IPS-15b (cell line): ENCODE measurements around the gene HEBP1.
"Not testable (repeated sequence)": the region's sequence is repeated elsewhere in the genome, so short reads cannot be mapped to it uniquely, and the experiment has no call there.

ENCODE experiments used
- H3K27me3 ChIP-seq: one replicate; pipeline ENCODE4 v1.6.1; 2013; ENCODE audit warnings: low read length; ENCODE audit not compliant: control insufficient read depth, insufficient read depth
- H3K36me3 ChIP-seq: one replicate; pipeline ENCODE4 v1.6.1; 2013; ENCODE audit warnings: low read length; ENCODE audit not compliant: control insufficient read depth, insufficient read depth
- H3K4me1 ChIP-seq: one replicate; pipeline ENCODE4 v1.6.1; 2013; ENCODE audit warnings: mild to moderate bottlenecking, low read length; ENCODE audit not compliant: control insufficient read depth, insufficient read depth
- H3K4me3 ChIP-seq: one replicate; pipeline ENCODE4 v1.5.1; 2013; ENCODE audit warnings: low read depth, low read length
- H3K9ac ChIP-seq: one replicate; pipeline ENCODE4 v1.6.1; 2013; ENCODE audit warnings: low read depth, mild to moderate bottlenecking, low read length
- H3K9me3 ChIP-seq: one replicate; pipeline ENCODE4 v1.6.1; 2013; ENCODE audit warnings: mild to moderate bottlenecking, low read length; ENCODE audit not compliant: control insufficient read depth, insufficient read depth

HEBP1 gene

DNA sequence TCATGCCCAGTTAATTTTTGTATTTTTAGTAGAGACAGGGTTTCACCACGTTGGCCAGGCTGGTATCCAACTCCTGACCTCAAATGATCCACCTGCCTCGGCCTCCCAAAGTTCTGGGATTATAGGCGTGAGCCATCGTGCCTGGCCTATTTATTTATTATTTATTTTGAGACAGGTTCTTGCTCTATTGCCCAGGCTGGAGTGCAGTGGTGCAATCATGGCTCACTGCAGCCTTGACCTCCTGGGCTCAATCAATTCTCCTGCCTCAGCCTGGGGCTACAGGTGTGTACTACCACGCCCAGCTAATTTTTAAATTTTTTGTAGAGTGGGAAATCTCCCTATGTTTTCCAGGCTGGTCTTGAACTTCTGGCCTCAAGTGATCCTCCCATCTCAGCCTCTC is 35.3 kb upstream of the HEBP1 start:
- not testable (repeated sequence) for H3K36me3 ChIP-seq, H3K9ac ChIP-seq, H3K4me3 ChIP-seq, H3K4me1 ChIP-seq, H3K9me3 ChIP-seq, H3K27me3 ChIP-seq

- no peaks in the 10 kb centered on the region for H3K27me3 ChIP-seq
- no peaks in the 10 kb centered on the region for H3K9me3 ChIP-seq
- H3K9ac ChIP-seq, result no peak overlapping the region
- H3K4me1 ChIP-seq, result peaks cover 3% of the 10 kb centered on the region
- no peaks in the 10 kb centered on the region for H3K36me3 ChIP-seq
- H3K4me3 ChIP-seq, result no peak overlapping the region
Observed at GRCh38 chr12:13033476-13033875, 33.4 kb upstream of the HEBP1 start.

DNA sequence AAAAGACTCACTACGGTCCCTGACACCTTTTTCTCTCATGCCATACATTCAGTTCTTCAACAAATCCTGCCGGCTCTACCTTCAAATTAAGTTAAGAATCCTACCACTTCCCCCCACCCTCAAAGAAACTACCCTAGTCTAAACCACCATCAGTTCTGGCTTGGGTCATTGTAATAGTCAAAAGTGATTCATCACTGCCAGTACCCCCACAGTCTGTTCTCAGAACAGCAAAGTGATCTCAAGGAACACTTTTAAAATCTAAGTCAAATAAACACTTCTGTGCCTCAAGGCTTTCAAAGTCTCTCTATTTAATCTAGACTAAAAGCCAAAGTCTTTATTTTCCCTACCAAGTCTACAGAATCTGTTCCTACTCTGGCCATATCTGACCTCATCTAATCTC is 32.1 kb upstream of the HEBP1 start:
- no peaks in the 10 kb centered on the region for H3K36me3 ChIP-seq
- no peaks in the 10 kb centered on the region for H3K27me3 ChIP-seq
- H3K9me3 ChIP-seq, result no peaks in the 10 kb centered on the region
- no peak overlapping the region for H3K9ac ChIP-seq
- peaks cover 3% of the 10 kb centered on the region for H3K4me1 ChIP-seq
- H3K4me3 ChIP-seq, result no peak overlapping the region

DNA sequence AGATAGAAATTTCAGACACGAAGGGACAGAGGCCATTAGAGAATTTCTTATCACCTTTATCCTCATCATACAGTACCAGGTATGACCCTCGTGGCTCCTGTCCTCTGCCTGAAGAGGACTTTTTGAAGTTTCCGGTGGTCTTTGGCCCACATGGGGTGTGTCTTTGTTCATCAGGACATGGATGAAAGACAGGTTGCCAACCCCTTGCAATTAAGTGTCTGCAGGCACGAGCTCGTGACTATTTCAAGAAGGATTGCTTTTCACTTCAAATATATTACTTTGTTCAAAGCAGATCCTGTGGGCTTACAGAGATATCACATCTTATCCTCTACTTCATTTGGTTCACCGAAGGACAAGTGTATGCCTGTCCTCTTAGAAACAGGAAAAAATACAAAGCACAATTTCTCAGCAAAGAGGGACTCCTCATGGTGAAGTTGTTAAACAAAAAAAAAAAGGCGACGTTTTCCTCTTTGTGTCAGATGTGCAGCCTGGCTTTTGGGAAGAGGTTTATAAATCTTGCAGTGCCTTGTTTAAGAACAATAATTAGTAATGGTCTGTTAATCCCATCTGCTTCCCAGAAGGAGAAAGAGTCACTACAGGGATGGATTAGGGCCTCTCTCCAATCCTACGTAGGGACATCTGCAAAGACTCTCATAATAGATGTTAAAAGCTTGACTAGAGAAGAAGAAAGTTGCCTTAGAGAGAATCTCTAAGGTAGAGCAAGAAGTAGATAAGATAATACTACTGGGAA is 30.7 kb upstream of the HEBP1 start:
- Histone ChIP-seq H3K27me3 (no peaks in the 10 kb centered on the region), H3K4me1 (peaks cover 3% of the 10 kb centered on the region), H3K9me3 (no peaks in the 10 kb centered on the region), H3K4me3 (no peak overlapping the region), H3K36me3 (no peaks in the 10 kb centered on the region), H3K9ac (no peak overlapping the region)

DNA sequence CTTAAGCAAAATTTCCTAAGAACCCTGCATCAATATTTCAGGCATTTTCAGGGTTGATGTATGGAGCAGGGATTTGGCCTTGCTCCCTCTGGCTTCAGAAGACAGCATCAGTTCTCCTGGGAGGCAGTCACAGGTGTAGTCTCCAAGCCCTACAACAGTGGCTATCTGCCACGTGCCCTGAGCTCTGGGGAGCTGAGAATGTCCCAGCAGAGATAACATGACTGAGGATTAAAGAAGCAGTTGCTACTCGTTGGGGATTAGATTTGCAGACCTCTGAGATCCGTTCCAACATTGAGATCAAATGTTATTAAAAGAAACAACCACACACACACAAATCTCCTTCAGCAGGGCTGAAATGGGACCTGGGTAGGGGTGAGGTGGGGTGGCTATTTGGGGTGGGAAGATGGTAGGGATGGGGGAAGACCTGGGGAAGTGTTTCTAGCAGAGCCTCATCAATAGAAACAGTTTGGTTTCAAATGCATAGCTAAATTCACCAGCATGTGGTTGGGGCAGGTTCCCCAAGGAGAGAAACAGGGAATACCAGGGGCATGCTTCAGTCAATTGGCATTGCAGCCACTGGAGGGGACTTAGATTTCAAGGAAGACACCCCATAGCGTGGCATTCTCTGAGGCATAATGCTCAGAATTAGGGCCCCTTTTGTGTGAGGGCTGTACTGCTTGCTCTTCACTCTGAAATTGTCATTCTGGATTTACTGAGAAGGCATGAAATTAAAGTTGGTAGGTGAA is 28.9 kb upstream of the HEBP1 start:
- Histone ChIP-seq H3K9ac (no peak overlapping the region), H3K4me1 (peaks cover 3% of the 10 kb centered on the region), H3K9me3 (no peaks in the 10 kb centered on the region), H3K36me3 (no peaks in the 10 kb centered on the region), H3K27me3 (no peaks in the 10 kb centered on the region), H3K4me3 (no peak overlapping the region)

DNA sequence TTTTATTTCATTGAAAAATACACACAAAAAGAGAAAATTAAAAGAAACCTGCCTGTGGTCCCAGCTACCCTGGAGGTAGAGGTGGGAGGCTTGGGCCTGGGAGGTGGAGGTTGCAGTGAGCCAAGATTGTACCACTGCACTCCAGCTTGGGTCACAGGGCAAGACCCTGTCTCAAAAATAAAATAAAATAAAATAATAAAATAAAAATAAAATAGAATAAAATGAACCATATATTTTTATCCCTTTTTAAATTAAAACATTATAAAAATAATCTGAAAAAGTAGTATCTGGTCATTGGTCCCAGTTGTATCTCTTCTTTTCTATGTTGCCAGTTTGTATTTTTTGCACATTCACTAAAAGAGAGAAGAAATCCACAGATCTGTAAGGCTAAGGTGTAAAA is 27.4 kb upstream of the HEBP1 start:
- no peaks in the 10 kb centered on the region for H3K27me3 ChIP-seq
- H3K4me3 ChIP-seq, result no peak overlapping the region
- H3K9me3 ChIP-seq, result no peaks in the 10 kb centered on the region
- H3K9ac ChIP-seq, result no peak overlapping the region
- peaks cover 3% of the 10 kb centered on the region for H3K4me1 ChIP-seq
- no peaks in the 10 kb centered on the region for H3K36me3 ChIP-seq

- Histone ChIP-seq H3K9ac (no peak overlapping the region), H3K4me1 (peaks cover 3% of the 10 kb centered on the region), H3K4me3 (no peak overlapping the region), H3K36me3 (no peaks in the 10 kb centered on the region), H3K27me3 (no peaks in the 10 kb centered on the region), H3K9me3 (no peaks in the 10 kb centered on the region)
Observed at GRCh38 chr12:13027032-13027431, 27.0 kb upstream of the HEBP1 start.

DNA sequence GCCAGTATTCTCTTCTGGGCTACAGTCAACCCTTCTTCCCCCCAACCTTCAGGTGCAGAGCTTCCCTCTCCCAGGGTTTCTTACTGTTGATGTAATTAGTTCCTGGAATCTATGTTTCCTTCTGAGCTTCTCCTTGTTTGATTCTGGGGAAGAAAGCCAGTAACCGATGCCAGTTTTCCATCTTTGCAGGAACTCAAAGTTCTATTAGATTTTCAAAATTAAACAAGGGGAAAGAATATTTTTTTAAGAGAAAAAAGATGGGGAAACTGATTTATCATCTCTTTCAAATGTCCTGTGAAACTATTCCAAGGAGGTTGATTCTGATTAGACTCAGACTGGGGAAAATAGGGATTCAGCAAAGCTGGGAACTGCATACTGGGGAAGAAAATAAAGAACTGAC is 26.2 kb upstream of the HEBP1 start:
- Histone ChIP-seq H3K9me3 (no peaks in the 10 kb centered on the region), H3K4me1 (peaks cover 3% of the 10 kb centered on the region), H3K27me3 (no peaks in the 10 kb centered on the region), H3K4me3 (no peak overlapping the region), H3K36me3 (no peaks in the 10 kb centered on the region), H3K9ac (no peak overlapping the region)

- Histone ChIP-seq H3K27me3 (no peaks in the 10 kb centered on the region), H3K9ac (no peak overlapping the region), H3K4me1 (peaks cover 3% of the 10 kb centered on the region), H3K4me3 (no peak overlapping the region), H3K36me3 (no peaks in the 10 kb centered on the region), H3K9me3 (no peaks in the 10 kb centered on the region)
Observed at GRCh38 chr12:13024531-13024916, 24.5 kb upstream of the HEBP1 start.

- Histone ChIP-seq H3K4me1 (no peaks in the 10 kb centered on the region), H3K27me3 (no peaks in the 10 kb centered on the region), H3K4me3 (no peak overlapping the region), H3K9ac (no peak overlapping the region), H3K9me3 (no peaks in the 10 kb centered on the region), H3K36me3 (no peaks in the 10 kb centered on the region)
Observed at GRCh38 chr12:13023811-13024530, 23.9 kb upstream of the HEBP1 start.

GRCh38 chr12:13022851-13023271 is 22.8 kb upstream of the HEBP1 start:
- H3K9me3 ChIP-seq, result no peaks in the 10 kb centered on the region
- H3K27me3 ChIP-seq, result no peaks in the 10 kb centered on the region
- no peaks in the 10 kb centered on the region for H3K36me3 ChIP-seq

DNA sequence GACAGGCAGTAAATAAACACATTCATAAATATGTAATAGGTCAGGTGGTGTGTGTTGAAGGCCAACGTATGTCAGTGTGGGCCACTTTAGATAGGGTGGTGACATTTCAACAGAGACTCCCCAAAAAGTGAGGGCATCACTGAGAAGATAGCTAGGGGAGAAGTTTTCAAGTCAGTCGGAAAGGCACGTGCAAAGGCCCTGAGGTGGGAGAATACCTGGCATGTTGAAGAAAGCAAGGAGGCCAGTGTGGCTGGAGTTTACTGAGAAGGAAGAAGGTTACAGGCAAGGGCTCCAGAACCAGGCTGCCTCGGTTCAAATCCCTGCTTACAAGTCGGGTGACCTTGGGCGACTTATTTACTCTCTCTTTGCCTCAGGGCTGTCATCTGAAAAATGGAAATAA is 11.0 kb upstream of the HEBP1 start:
- Histone ChIP-seq H3K4me3 (no peak overlapping the region), H3K27me3 (no peaks in the 10 kb centered on the region), H3K9ac (no peak overlapping the region), H3K4me1 (peaks cover 2% of the 10 kb centered on the region), H3K36me3 (no peaks in the 10 kb centered on the region), H3K9me3 (no peaks in the 10 kb centered on the region)

More at GRCh38 chr12:13022851-13023271, 22.8 kb upstream of the HEBP1 start:
- H3K4me1 ChIP-seq, result no peaks in the 10 kb centered on the region
- no peak overlapping the region for H3K9ac ChIP-seq
- H3K4me3 ChIP-seq, result no peak overlapping the region
